PC-9 (cell line): ENCODE results near the gene TSPAN12. TPM values are rescaled to one million over a fixed set of nuclear protein-coding genes. Genes with fewer than 3 reads are reported as not detected.

Experiments
- BruUV-seq: library from RNA; stranded (reverse); fragments of 400-500 nt; replicated peaks from 2 replicates; lab custom pipeline; 2021; lab: Mats Ljungman, UMichigan
- CTCF ChIA-PET: fragments of 300-600 bp; sonication (Branson Sonifier 250); formaldehyde crosslinking; loops from one replicate; lab custom pipeline; 2022; ENCODE audit warnings: antibody characterized with exemption; lab: Charles Lee
- POLR2A ChIA-PET: fragments of 300-600 bp; sonication (Branson Sonifier 250); formaldehyde crosslinking; loops from one replicate; lab custom pipeline; 2022; ENCODE audit warnings: antibody characterized with exemption; ENCODE audit not compliant: unreplicated experiment; lab: Charles Lee
- DNase-seq, 2 experiments: peaks; one replicate each; pipeline versions ENCODE4 v3.0.0 to v3.0.0-alpha.2; 2015 to 2022; ENCODE audit warnings: mixed read lengths in 1 of 2
- H2AFZ ChIP-seq: fragments of 200-600 bp; sonication (generic); 2 replicates; pipeline ENCODE4 v1.8.1; 2017; ENCODE audit warnings: antibody characterized with exemption
- H3F3A ChIP-seq: fragments of 200-600 bp; sonication (generic); 2 replicates; pipeline ENCODE4 v1.8.1; 2017; ENCODE audit warnings: antibody characterized with exemption, mild to moderate bottlenecking, low read depth; ENCODE audit not compliant: insufficient read depth
- H3K27ac ChIP-seq: fragments of 200-600 bp; sonication (generic); 2 replicates; pipeline ENCODE4 v1.6.1; 2016; ENCODE audit warnings: mixed run types
- H3K27me3 ChIP-seq: fragments of 200-600 bp; sonication (generic); 2 replicates; pipeline ENCODE4 v1.6.1; 2016; ENCODE audit warnings: low read depth, mixed run types; ENCODE audit not compliant: insufficient read depth
- H3K36me3 ChIP-seq: fragments of 200-600 bp; sonication (generic); 2 replicates; pipeline ENCODE4 v1.6.1; 2016; ENCODE audit warnings: low read depth, mixed run types
- H3K4me1 ChIP-seq: fragments of 200-600 bp; sonication (generic); replicated peaks from 2 replicates; pipeline ENCODE4 v1.6.1; 2016; ENCODE audit warnings: mixed run types; ENCODE audit not compliant: insufficient read depth
- H3K4me2 ChIP-seq: fragments of 200-600 bp; sonication (generic); 2 replicates; pipeline ENCODE4 v1.6.1; 2017; ENCODE audit warnings: mixed run types
- H3K4me3 ChIP-seq: fragments of 200-600 bp; sonication (generic); 2 replicates; pipeline ENCODE4 v1.6.1; 2016; ENCODE audit warnings: mixed run types
- H3K79me2 ChIP-seq: fragments of 200-600 bp; sonication (generic); 2 replicates; pipeline ENCODE4 v1.6.1; 2017; ENCODE audit warnings: low read depth, mixed run types
- H3K9me2 ChIP-seq: fragments of 200-600 bp; sonication (generic); 2 replicates; pipeline ENCODE4 v1.8.1; 2017; ENCODE audit warnings: mild to moderate bottlenecking; ENCODE audit not compliant: insufficient read depth
- H3K9me3 ChIP-seq: fragments of 200-600 bp; sonication (generic); 2 replicates; pipeline ENCODE4 v1.8.1; 2016; ENCODE audit warnings: low read depth; ENCODE audit not compliant: insufficient read depth
- H4K20me1 ChIP-seq: fragments of 200-600 bp; sonication (generic); 2 replicates; pipeline ENCODE4 v1.8.1; 2017; ENCODE audit not compliant: insufficient read depth
- CTCF ChIP-seq: fragments of 200-600 bp; sonication (generic); conservative IDR thresholded peaks from 2 replicates; pipeline ENCODE4 v1.6.1; 2017; ENCODE audit warnings: mixed run types, antibody characterized with exemption, mild to moderate bottlenecking, moderate library complexity
- EZH2 ChIP-seq: fragments of 200-600 bp; sonication (generic); IDR thresholded peaks from 2 replicates; pipeline ENCODE4 v1.8.0; 2017; ENCODE audit warnings: antibody characterized with exemption, low read depth
- intact Hi-C: fragments of 100-400 bp; cut with micrococcal nuclease; formaldehyde crosslinking; loops from one replicate; pipeline ENCODE4 v1.10.0; 2022; ENCODE audit not compliant: unreplicated experiment
- total RNA-seq: library from RNA; stranded (reverse); gene quantifications from 2 replicates; pipeline ENCODE4 v1.2.3, GENCODE V29; 2021

Gene TSPAN12
- total RNA-seq, 1 experiment from 2014 or later: 5.8 TPM

DNA sequence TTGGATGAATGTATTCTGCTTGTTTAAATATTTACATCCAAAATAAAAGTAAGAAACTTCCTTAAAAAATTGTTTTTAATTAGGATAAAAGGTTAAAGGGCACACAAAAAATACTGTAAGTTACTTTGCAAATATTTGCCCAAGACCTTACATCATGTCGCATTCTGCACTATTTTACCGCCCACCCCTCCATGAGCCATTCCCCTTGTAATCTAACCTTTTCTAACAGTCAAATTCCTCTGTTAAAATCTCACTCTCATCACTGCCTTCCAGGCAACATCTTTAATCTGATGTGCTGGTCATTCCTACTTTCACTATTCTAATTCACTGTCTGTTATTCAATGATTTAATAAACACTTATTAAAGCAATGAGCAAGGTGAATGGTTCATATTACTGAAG lies 23.2 kb downstream of the TSPAN12 start:
- H3K36me3 ChIP-seq: no peaks in the 10 kb centered on the region
- no peaks in the 10 kb centered on the region for H4K20me1 ChIP-seq
- CTCF ChIA-PET: no interaction called here
- intact Hi-C loops: no loop called here
- no peaks in the 10 kb centered on the region for H3K4me1 ChIP-seq
- BruUV-seq: no TSS peak
- no peak for TF ChIP-seq EZH2
- no peak for TF ChIP-seq CTCF
- no peaks in the 10 kb centered on the region for H3K27me3 ChIP-seq
- no peaks in the 10 kb centered on the region for H3F3A ChIP-seq
- no peaks in the 10 kb centered on the region for H3K9me3 ChIP-seq
- no peak overlapping the region for H3K4me2 ChIP-seq
- DNase-seq: no peak
- no peaks in the 10 kb centered on the region for H3K9me2 ChIP-seq
- no peak overlapping the region for H3K4me3 ChIP-seq
- POLR2A ChIA-PET: no interaction called here
- H3K27ac ChIP-seq: no peak overlapping the region
- no peaks in the 10 kb centered on the region for H3K79me2 ChIP-seq
- H2AFZ ChIP-seq: no peak overlapping the region

- Histone ChIP-seq H3K9me3 (no peaks in the 10 kb centered on the region), H3K9me2 (no peaks in the 10 kb centered on the region), H3K27ac (no peak overlapping the region), H3K79me2 (no peaks in the 10 kb centered on the region), H3K27me3 (no peaks in the 10 kb centered on the region), H2AFZ (no peak overlapping the region), H3K36me3 (no peaks in the 10 kb centered on the region), H3K4me1 (no peaks in the 10 kb centered on the region), H3K4me3 (no peak overlapping the region), H3F3A (no peaks in the 10 kb centered on the region), H4K20me1 (no peaks in the 10 kb centered on the region), H3K4me2 (no peak overlapping the region)
- CTCF ChIA-PET: no interaction called here
- POLR2A ChIA-PET: no interaction called here
- no TSS peak for BruUV-seq
- no peak for TF ChIP-seq CTCF
- no peak for TF ChIP-seq EZH2
- intact Hi-C loops: no loop called here
- DNase-seq: no peak
Measured at GRCh38 chr7:120833546-120833945, 24.4 kb downstream of the TSPAN12 start.

GRCh38 chr7:120832803-120833202 lies 25.1 kb downstream of the TSPAN12 start:
- Histone ChIP-seq H3K79me2 (no peaks in the 10 kb centered on the region), H3K4me3 (no peak overlapping the region), H3K9me3 (no peaks in the 10 kb centered on the region), H4K20me1 (no peaks in the 10 kb centered on the region), H3K4me1 (no peaks in the 10 kb centered on the region), H2AFZ (no peak overlapping the region), H3K36me3 (no peaks in the 10 kb centered on the region), H3K9me2 (no peaks in the 10 kb centered on the region), H3K4me2 (no peak overlapping the region), H3K27me3 (no peaks in the 10 kb centered on the region), H3F3A (no peaks in the 10 kb centered on the region), H3K27ac (no peak overlapping the region)
- TF ChIP-seq CTCF: no peak
- TF ChIP-seq EZH2: no peak
- CTCF ChIA-PET: no interaction called here
- intact Hi-C loops: no loop called here
- POLR2A ChIA-PET: no interaction called here
- DNase-seq: no peak
- no TSS peak for BruUV-seq
